GM18907 (cell line): ENCODE measurements around the gene PRICKLE4.
A peak's percentile ranks its signal among the peaks of the same experiment; 100 is the strongest.

Experiments used
- ATAC-seq: cut with Tn5 transposase; IDR thresholded peaks from one replicate; pipeline ENCODE4 v1.9.1; 2021; ENCODE audit warnings: mild to moderate bottlenecking, moderate library complexity; ENCODE audit not compliant: unreplicated experiment

The PRICKLE4 gene

GRCh38 chr6:41780551-41781365 is at the start of gene PRICKLE4:
TSS of gene PRICKLE4 (plus strand) at chr6:41780782. CDS start at chr6:41783474, 2,692 bp downstream.
- ATAC-seq = no peak

- ATAC-seq = no peak
These were observed 49.0 kb upstream of the PRICKLE4 start for GRCh38 chr6:41731561-41732086.

- ATAC-seq = no peak
These were observed 48.4 kb upstream of the PRICKLE4 start for GRCh38 chr6:41732149-41732548.

- ATAC-seq = peak; percentile 41
These were observed 47.8 kb upstream of the PRICKLE4 start for GRCh38 chr6:41732591-41733359.

- ATAC-seq = no peak
These were observed 47.2 kb upstream of the PRICKLE4 start for GRCh38 chr6:41733360-41733706.

- peak; percentile 52 for ATAC-seq
These were observed 46.6 kb upstream of the PRICKLE4 start for GRCh38 chr6:41733707-41734665.

GRCh38 chr6:41734666-41735426 is 45.7 kb upstream of the PRICKLE4 start:
- peak; percentile 25 for ATAC-seq

GRCh38 chr6:41735427-41736185 is 45.0 kb upstream of the PRICKLE4 start, which contains the start of gene TFEB:
TSS of gene TFEB (minus strand) at chr6:41735608. CDS start at chr6:41691213, 44,395 bp downstream.
- ATAC-seq = peak; percentile 50

GRCh38 chr6:41736186-41736733 is 44.3 kb upstream of the PRICKLE4 start:
- ATAC-seq = no peak

GRCh38 chr6:41736800-41737555 is 43.6 kb upstream of the PRICKLE4 start:
- no peak for ATAC-seq

GRCh38 chr6:41737591-41738130 is 42.9 kb upstream of the PRICKLE4 start:
- no peak for ATAC-seq

- ATAC-seq = no peak
These were observed 41.5 kb upstream of the PRICKLE4 start for GRCh38 chr6:41739041-41739440.

GRCh38 chr6:41740366-41741162 is 40.0 kb upstream of the PRICKLE4 start:
- ATAC-seq = no peak

GRCh38 chr6:41741625-41742490 is 38.7 kb upstream of the PRICKLE4 start:
- no peak for ATAC-seq

GRCh38 chr6:41743406-41744235 is 37.0 kb upstream of the PRICKLE4 start:
- no peak for ATAC-seq
